Measurements from ENCODE around the gene FGD6. TPM values are rescaled to one million over a fixed set of nuclear protein-coding genes. Genes with fewer than 3 reads are reported as not detected.

The FGD6 gene
- polyA plus RNA-seq, 1 donor (not counting 4 experiments of a cell fraction or from before 2014, with no cell fraction given) = 54.2 TPM

DNA sequence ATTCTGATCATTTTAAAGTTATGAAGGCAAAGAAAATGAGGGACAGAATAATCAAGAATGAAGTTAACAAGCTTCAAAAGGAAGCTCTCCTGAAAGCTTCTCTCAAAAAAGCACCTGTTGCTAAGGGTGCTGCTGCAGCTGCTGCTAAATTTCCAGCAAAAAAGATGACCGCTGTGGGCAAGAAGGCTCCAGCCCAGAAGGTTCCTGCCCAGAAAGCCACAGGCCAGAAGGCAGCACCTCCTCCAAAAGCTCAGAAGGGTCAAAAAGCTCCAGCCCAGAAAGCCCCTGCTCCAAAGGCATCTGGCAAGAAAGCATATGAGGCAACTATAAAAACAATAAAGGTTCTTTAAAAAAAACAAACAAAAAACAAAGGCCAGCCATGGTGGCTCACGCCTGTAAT is 91.2 kb downstream of the FGD6 start:
- Histone ChIP-seq H4K20me1 (ENCODE audit: control insufficient read depth, extremely low read depth, insufficient read depth, low read length) (no peaks in the 10 kb centered on the region), H3K27ac (ENCODE audit: control insufficient read depth, insufficient read depth, low read length) (no peak overlapping the region), H3K4me3 (ENCODE audit: control insufficient read depth in 2 of 3, extremely low read depth in 1 of 3, insufficient read depth in 2 of 3, low read depth in 1 of 3, low read length in 3 of 3) (no peak overlapping the region), H3K9me1 (ENCODE audit: control insufficient read depth, extremely low read depth, insufficient read depth, low read length) (no peaks in the 10 kb centered on the region), H3K9ac (ENCODE audit: control insufficient read depth, extremely low read depth, insufficient read depth, low read length) (no peak overlapping the region), H3K9me3 (ENCODE audit: control insufficient read depth, low read depth, low read length) (no peaks in the 10 kb centered on the region), H3K36me3 (ENCODE audit: control insufficient read depth in 2 of 2, extremely low read depth in 1 of 2, insufficient read depth in 2 of 2, low read length in 2 of 2) (peaks cover 15 to 18% of the 10 kb centered on the region in 2 experiments), H3K27me3 (ENCODE audit: control insufficient read depth, extremely low read depth, insufficient read depth, low read length) (no peaks in the 10 kb centered on the region), H3K79me2 (ENCODE audit: control insufficient read depth, insufficient read depth, low read length) (no peaks in the 10 kb centered on the region), H2AFZ (ENCODE audit: control insufficient read depth, low read length) (no peak overlapping the region), H3K4me2 (ENCODE audit: control insufficient read depth, extremely low read depth, insufficient read depth, low read depth, low read length) (no peak overlapping the region), H3K4me1 (ENCODE audit: control insufficient read depth, extremely low read depth, insufficient read depth, low read length) (no peaks in the 10 kb centered on the region)
- dilution Hi-C loops (cut with MboI; ENCODE audit: extremely low pct_ligation_motif_present, low sequenced_read_pairs) = no loop called here
- no peak for DNase-seq (ENCODE audit: low read depth, low spot score)
- no peak for FAIRE-seq
- TF ChIP-seq, protein P1, sequence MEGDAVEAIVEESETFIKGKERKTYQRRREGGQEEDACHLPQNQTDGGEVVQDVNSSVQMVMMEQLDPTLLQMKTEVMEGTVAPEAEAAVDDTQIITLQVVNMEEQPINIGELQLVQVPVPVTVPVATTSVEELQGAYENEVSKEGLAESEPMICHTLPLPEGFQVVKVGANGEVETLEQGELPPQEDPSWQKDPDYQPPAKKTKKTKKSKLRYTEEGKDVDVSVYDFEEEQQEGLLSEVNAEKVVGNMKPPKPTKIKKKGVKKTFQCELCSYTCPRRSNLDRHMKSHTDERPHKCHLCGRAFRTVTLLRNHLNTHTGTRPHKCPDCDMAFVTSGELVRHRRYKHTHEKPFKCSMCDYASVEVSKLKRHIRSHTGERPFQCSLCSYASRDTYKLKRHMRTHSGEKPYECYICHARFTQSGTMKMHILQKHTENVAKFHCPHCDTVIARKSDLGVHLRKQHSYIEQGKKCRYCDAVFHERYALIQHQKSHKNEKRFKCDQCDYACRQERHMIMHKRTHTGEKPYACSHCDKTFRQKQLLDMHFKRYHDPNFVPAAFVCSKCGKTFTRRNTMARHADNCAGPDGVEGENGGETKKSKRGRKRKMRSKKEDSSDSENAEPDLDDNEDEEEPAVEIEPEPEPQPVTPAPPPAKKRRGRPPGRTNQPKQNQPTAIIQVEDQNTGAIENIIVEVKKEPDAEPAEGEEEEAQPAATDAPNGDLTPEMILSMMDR (optimal IDR thresholded peaks at IDR 0.05 in 1 of 3, IDR thresholded peaks at IDR 0.05 in 1 of 3, conservative IDR thresholded peaks at IDR 0.05 in 1 of 3; ENCODE audit: extremely low read depth in 1 of 3, insufficient read depth in 2 of 3, low read length in 3 of 3) = no peak
- no peak for TF ChIP-seq EZH2 (IDR thresholded peaks at IDR 0.05; ENCODE audit: low read length)

DNA sequence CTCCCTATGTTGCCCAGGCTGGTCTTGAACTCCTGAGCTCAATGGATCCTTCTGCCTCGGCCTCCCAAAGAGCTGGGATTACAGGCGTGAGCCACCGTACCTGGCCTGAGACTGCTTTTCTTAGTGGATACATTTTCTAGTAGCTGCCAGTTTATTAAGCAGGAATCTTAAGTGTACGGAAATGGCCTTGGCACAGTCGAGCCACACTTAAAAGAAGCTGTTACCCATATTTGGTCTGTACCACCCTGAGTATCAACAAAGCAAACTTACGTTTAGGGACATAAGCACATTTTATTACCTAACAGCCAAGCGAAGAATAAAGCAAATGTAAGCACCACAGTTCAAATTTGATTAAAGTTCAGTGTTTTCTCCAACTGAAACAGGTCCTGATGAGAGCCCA is 93.2 kb downstream of the FGD6 start:
- FAIRE-seq = no peak
- no peak overlapping the region for H3K4me3 ChIP-seq (ENCODE audit: control insufficient read depth in 2 of 3, extremely low read depth in 1 of 3, insufficient read depth in 2 of 3, low read depth in 1 of 3, low read length in 3 of 3)
- TF ChIP-seq, protein P1 (optimal IDR thresholded peaks at IDR 0.05 in 1 of 3, IDR thresholded peaks at IDR 0.05 in 1 of 3, conservative IDR thresholded peaks at IDR 0.05 in 1 of 3; ENCODE audit: extremely low read depth in 1 of 3, insufficient read depth in 2 of 3, low read length in 3 of 3) = no peak
- TF ChIP-seq EZH2 (IDR thresholded peaks at IDR 0.05; ENCODE audit: low read length) = no peak
- H3K9ac ChIP-seq (ENCODE audit: control insufficient read depth, extremely low read depth, insufficient read depth, low read length) = no peak overlapping the region
- H3K36me3 ChIP-seq (ENCODE audit: control insufficient read depth in 2 of 2, extremely low read depth in 1 of 2, insufficient read depth in 2 of 2, low read length in 2 of 2) = peaks cover 13 to 18% of the 10 kb centered on the region in 2 experiments
- H2AFZ ChIP-seq (ENCODE audit: control insufficient read depth, low read length) = no peak overlapping the region
- no peaks in the 10 kb centered on the region for H3K9me1 ChIP-seq (ENCODE audit: control insufficient read depth, extremely low read depth, insufficient read depth, low read length)
- no peak for DNase-seq (ENCODE audit: low read depth, low spot score)
- H3K79me2 ChIP-seq (ENCODE audit: control insufficient read depth, insufficient read depth, low read length) = no peaks in the 10 kb centered on the region
- H3K27ac ChIP-seq (ENCODE audit: control insufficient read depth, insufficient read depth, low read length) = no peak overlapping the region
- H4K20me1 ChIP-seq (ENCODE audit: control insufficient read depth, extremely low read depth, insufficient read depth, low read length) = no peaks in the 10 kb centered on the region
- dilution Hi-C loops (cut with MboI; ENCODE audit: extremely low pct_ligation_motif_present, low sequenced_read_pairs) = no loop called here
- no peaks in the 10 kb centered on the region for H3K9me3 ChIP-seq (ENCODE audit: control insufficient read depth, low read depth, low read length)
- no peaks in the 10 kb centered on the region for H3K27me3 ChIP-seq (ENCODE audit: control insufficient read depth, extremely low read depth, insufficient read depth, low read length)
- peaks cover 9% of the 10 kb centered on the region for H3K4me1 ChIP-seq (ENCODE audit: control insufficient read depth, extremely low read depth, insufficient read depth, low read length)
- no peak overlapping the region for H3K4me2 ChIP-seq (ENCODE audit: control insufficient read depth, extremely low read depth, insufficient read depth, low read depth, low read length)

Data from keratinocyte (primary cell).